GM18873 (cell line): ENCODE measurements around the gene FST.

Source experiments
- ATAC-seq: cut with Tn5 transposase; IDR thresholded peaks from one replicate; pipeline ENCODE4 v1.9.1; 2021; ENCODE audit warnings: mild to moderate bottlenecking, moderate library complexity, moderate number of reproducible peaks; ENCODE audit not compliant: unreplicated experiment, low FRiP score

Gene FST

GRCh38 chr5:53472720-53473510, 7.5 kb upstream of the FST start:
- ATAC-seq = no peak

GRCh38 chr5:53473633-53474032, 6.8 kb upstream of the FST start:
- no peak for ATAC-seq

GRCh38 chr5:53475320-53475719, 5.1 kb upstream of the FST start:
- ATAC-seq = no peak

- ATAC-seq = no peak
These were observed 4.4 kb upstream of the FST start for GRCh38 chr5:53476019-53476418.

- ATAC-seq = no peak
These were observed 3.6 kb upstream of the FST start for GRCh38 chr5:53476531-53477480.

- no peak for ATAC-seq
These were observed 1.9 kb upstream of the FST start for GRCh38 chr5:53478411-53479044.

- ATAC-seq = no peak
These were observed 1.3 kb upstream of the FST start for GRCh38 chr5:53479045-53479589.

GRCh38 chr5:53479590-53480415, 626 bp upstream of the FST start:
- no peak for ATAC-seq

- ATAC-seq = no peak
These were observed 894 bp downstream of the FST start for GRCh38 chr5:53481159-53481886.

GRCh38 chr5:53481887-53482716, 1.7 kb downstream of the FST start:
- ATAC-seq = peak; percentile 63

- no peak for ATAC-seq
These were observed 2.5 kb downstream of the FST start for GRCh38 chr5:53482717-53483638.

- ATAC-seq = no peak
These were observed 7.0 kb downstream of the FST start for GRCh38 chr5:53487436-53487835.

- no peak for ATAC-seq
These were observed 7.8 kb downstream of the FST start for GRCh38 chr5:53488195-53488722.

- no peak for ATAC-seq
These were observed 10.3 kb downstream of the FST start for GRCh38 chr5:53490747-53491146.

GRCh38 chr5:53501054-53501453, 20.6 kb downstream of the FST start:
- no peak for ATAC-seq

- no peak for ATAC-seq
These were observed 23.3 kb downstream of the FST start for GRCh38 chr5:53503562-53504218.

GRCh38 chr5:53507013-53507412, 26.6 kb downstream of the FST start:
- no peak for ATAC-seq
